Muscle of leg (tissue), 11 donors: ENCODE measurements around the gene ZNF3. TPM values are rescaled to one million over a fixed set of nuclear protein-coding genes. Genes with fewer than 3 reads are reported as not detected.

Source experiments
- DNase-seq: peaks from one replicate; pipeline ENCODE4 v3.0.0; 2013
- H3K27ac ChIP-seq: one replicate; pipeline ENCODE4 v1.5.1; 2013; ENCODE audit warnings: mild to moderate bottlenecking, low read length, control low read depth
- H3K27me3 ChIP-seq: one replicate; pipeline ENCODE4 v1.6.1; 2013; ENCODE audit warnings: low read length; ENCODE audit not compliant: control insufficient read depth, insufficient read depth
- H3K36me3 ChIP-seq: one replicate; pipeline ENCODE4 v1.6.1; 2013; ENCODE audit warnings: low read length; ENCODE audit not compliant: control insufficient read depth, insufficient read depth
- H3K4me1 ChIP-seq: one replicate; pipeline ENCODE4 v1.6.1; 2013; ENCODE audit warnings: low read length; ENCODE audit not compliant: control insufficient read depth, insufficient read depth
- H3K4me3 ChIP-seq: one replicate; pipeline ENCODE4 v1.5.1; 2013; ENCODE audit warnings: low read length, control low read depth
- H3K9me3 ChIP-seq: replicated peaks from 2 replicates; pipeline ENCODE4 v1.6.1; 2013; ENCODE audit warnings: low read depth, low read length; ENCODE audit not compliant: control insufficient read depth
- WGBS: methylation state at CpG from one replicate; pipeline ENCODE4 v1.1.5; 2013; ENCODE audit warnings: missing lambda C conversion rate; ENCODE audit not compliant: insufficient coverage; 5-methylcytosine and 5-hydroxymethylcytosine counted together
- polyA plus RNA-seq, 8 donors: library from polyadenylated mRNA; unstranded; fragments of 120-200 nt; gene quantifications; one replicate each; pipeline versions ENCODE4 v1.2.1 to v1.2.3, GENCODE V29; 2013; ENCODE audit warnings: inconsistent platforms in 1 of 8, low replicate concordance in 1 of 8; ENCODE audit not compliant: insufficient read length in 8 of 8, insufficient read depth in 1 of 8
- total RNA-seq: library from RNA; stranded (reverse); fragments of 120-200 nt; gene quantifications from one replicate; pipeline ENCODE4 v1.2.4, GENCODE V29; 2013

Gene ZNF3
- total and polyA plus RNA-seq, 9 donors: 22.5 to 31.8 (median 25.5) TPM

DNA sequence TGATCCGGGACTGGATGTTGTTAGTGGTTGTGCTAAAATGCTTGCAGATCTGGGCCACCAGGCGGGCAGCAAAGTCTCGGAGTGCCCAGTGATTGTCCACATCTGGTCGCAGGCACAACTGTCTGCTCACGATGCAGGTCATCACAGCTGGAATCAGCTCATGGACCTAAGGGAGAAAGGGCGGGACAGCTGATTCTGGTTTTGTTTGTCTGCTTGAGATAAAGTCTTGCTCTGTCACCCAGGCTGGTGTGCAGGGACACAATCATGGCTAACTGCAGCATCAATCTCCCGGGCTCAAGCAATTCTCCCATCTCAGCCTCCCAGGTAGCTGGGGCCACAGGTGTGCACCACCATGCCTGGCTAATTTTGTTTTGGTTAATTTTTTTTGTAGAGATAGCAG lies 29.6 kb upstream of the ZNF3 start:
- no peak for DNase-seq
- Histone ChIP-seq H3K9me3 (no peaks in the 10 kb centered on the region), H3K27ac (no peak overlapping the region), H3K27me3 (no peaks in the 10 kb centered on the region), H3K36me3 (peaks cover 75% of the 10 kb centered on the region), H3K4me3 (no peak overlapping the region), H3K4me1 (no peaks in the 10 kb centered on the region)
- WGBS: 87% methylated on average over 6 of the region's 7 CpGs

GRCh38 chr7:100109521-100110163 lies 28.1 kb upstream of the ZNF3 start:
- no peak for DNase-seq
- Histone ChIP-seq H3K4me3 (no peak overlapping the region), H3K27me3 (no peaks in the 10 kb centered on the region), H3K36me3 (peaks cover 81% of the 10 kb centered on the region), H3K4me1 (no peaks in the 10 kb centered on the region), H3K27ac (no peak overlapping the region), H3K9me3 (no peaks in the 10 kb centered on the region)
- 77% methylated on average over 10 of the region's 12 CpGs for WGBS

DNA sequence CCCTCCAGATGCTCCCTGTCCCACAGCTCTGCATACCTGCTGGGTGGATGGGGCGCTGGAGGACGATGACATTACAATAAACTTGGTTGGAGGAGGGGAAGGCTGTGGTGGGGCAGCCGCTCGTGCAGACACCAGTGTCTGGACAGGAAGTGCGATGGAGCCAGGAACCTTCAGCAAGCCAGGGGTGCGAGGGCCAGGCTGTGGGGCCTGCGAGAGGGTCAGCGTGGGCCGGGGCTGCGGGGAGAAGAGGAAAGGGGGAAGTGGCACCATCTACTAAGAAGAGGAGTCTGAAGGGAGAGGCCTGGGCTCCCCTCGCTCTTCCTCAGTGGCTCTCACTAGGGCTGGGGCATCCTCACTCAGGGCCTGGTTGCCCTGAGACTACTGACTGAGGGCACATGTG lies 26.4 kb upstream of the ZNF3 start:
- H3K4me3 ChIP-seq: no peak overlapping the region
- no peaks in the 10 kb centered on the region for H3K9me3 ChIP-seq
- DNase-seq: no peak
- H3K4me1 ChIP-seq: no peaks in the 10 kb centered on the region
- WGBS: 59% methylated on average over 10 of the region's 11 CpGs
- no peak overlapping the region for H3K27ac ChIP-seq
- peaks cover 80% of the 10 kb centered on the region for H3K36me3 ChIP-seq
- H3K27me3 ChIP-seq: no peaks in the 10 kb centered on the region

- 72% methylated on average over 23 of the region's 25 CpGs for WGBS
Observed at GRCh38 chr7:100107125-100107737, 25.7 kb upstream of the ZNF3 start.

DNA sequence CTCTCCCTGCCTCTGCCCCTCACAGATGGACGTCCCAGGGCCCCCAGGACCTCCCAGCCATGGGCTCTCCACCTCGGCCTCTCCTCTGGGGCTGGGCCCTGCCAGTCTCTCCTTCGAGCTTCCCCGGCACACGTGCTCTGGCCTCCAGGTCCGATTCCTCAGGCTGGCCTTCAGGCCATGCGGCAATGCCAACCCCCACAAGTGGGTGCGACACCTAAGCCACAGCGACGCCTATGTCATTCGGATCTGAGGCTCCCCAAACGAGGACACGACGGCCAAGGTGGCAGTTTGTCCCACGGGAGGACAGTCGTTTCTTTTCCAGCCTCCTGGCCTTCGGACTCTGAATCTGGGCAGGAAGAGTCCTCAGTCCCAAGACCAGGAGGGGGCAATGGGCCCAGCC lies 25.1 kb upstream of the ZNF3 start:
- no peak for DNase-seq
- peaks cover 68% of the 10 kb centered on the region for H3K36me3 ChIP-seq
- H3K4me3 ChIP-seq: no peak overlapping the region
- no peak overlapping the region for H3K27ac ChIP-seq
- peaks cover 7% of the 10 kb centered on the region for H3K4me1 ChIP-seq
- WGBS: 77% methylated on average over 15 of the region's 17 CpGs
- H3K9me3 ChIP-seq: no peaks in the 10 kb centered on the region
- no peaks in the 10 kb centered on the region for H3K27me3 ChIP-seq

More at GRCh38 chr7:100107125-100107737, 25.7 kb upstream of the ZNF3 start:
- no peaks in the 10 kb centered on the region for H3K9me3 ChIP-seq
- no peak for DNase-seq
- peaks cover 74% of the 10 kb centered on the region for H3K36me3 ChIP-seq
- H3K4me1 ChIP-seq: peaks cover 3% of the 10 kb centered on the region
- H3K4me3 ChIP-seq: no peak overlapping the region
- no peak overlapping the region for H3K27ac ChIP-seq
- H3K27me3 ChIP-seq: no peaks in the 10 kb centered on the region

DNA sequence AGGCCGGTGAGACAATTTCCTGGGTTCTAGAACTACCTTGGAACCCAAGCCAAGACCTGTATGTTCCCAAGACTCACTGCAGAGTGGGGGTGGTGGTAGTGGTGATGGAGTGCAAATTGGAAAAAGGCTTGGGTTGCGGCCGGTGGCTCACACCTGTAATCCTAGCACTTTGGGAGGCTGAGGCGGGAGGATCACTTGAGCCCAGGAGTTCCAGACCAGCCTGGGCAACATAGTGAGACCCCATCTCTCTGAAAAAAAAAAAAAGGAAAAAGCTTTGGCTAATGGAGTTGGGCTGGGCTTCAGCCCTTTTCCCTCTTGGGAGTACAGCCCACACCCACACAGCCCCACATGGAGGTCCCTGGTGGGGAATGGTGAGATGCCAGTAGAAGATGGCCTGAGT lies 24.0 kb upstream of the ZNF3 start:
- WGBS: 95% methylated on average over 3 of the region's 4 CpGs
- Histone ChIP-seq H3K4me3 (no peak overlapping the region), H3K27ac (no peak overlapping the region), H3K9me3 (no peaks in the 10 kb centered on the region), H3K36me3 (peaks cover 59% of the 10 kb centered on the region), H3K4me1 (peaks cover 10% of the 10 kb centered on the region), H3K27me3 (no peaks in the 10 kb centered on the region)
- DNase-seq: no peak

- no peak overlapping the region for H3K27ac ChIP-seq
Observed at GRCh38 chr7:100102950-100103840, 21.7 kb upstream of the ZNF3 start.

GRCh38 chr7:100101016-100101862 lies 19.7 kb upstream of the ZNF3 start, which contains the start of the genes AP4M1 and MCM7:
AP4M1 (plus strand) TSS chr7:100101643; CDS start chr7:100101715, 72 bp downstream.
MCM7 (minus strand) TSS chr7:100101397; CDS start chr7:100101294, 103 bp downstream.
- peak within 1 kb of the TSS; percentile 93 for H3K4me3 ChIP-seq
- WGBS: under 1% methylated on average over 79 of the region's 80 CpGs
- peak; percentile 100 for DNase-seq
- H3K36me3 ChIP-seq: peaks cover 57% of the 10 kb centered on the region
- H3K27me3 ChIP-seq: no peaks in the 10 kb centered on the region
- H3K4me1 ChIP-seq: peaks cover 22% of the 10 kb centered on the region
- peak within 1 kb of the TSS; percentile 92 for H3K27ac ChIP-seq
- H3K9me3 ChIP-seq: no peaks in the 10 kb centered on the region

More at GRCh38 chr7:100102950-100103840, 21.7 kb upstream of the ZNF3 start:
- H3K36me3 ChIP-seq: peaks cover 56% of the 10 kb centered on the region
- no peak for DNase-seq
- 93% methylated on average over 10 of the region's 17 CpGs for WGBS
- H3K4me1 ChIP-seq: peaks cover 22% of the 10 kb centered on the region
- no peaks in the 10 kb centered on the region for H3K27me3 ChIP-seq
- no peaks in the 10 kb centered on the region for H3K9me3 ChIP-seq
- no peak overlapping the region for H3K4me3 ChIP-seq

- peaks cover 22% of the 10 kb centered on the region for H3K4me1 ChIP-seq
- WGBS: 0% methylated on average over 53 of the region's 61 CpGs
- peak; percentile 99 for DNase-seq
- peaks cover 58% of the 10 kb centered on the region for H3K36me3 ChIP-seq
- peak overlapping the region; percentile 93 for H3K4me3 ChIP-seq
- no peaks in the 10 kb centered on the region for H3K27me3 ChIP-seq
- peak overlapping the region; percentile 91 for H3K27ac ChIP-seq
- H3K9me3 ChIP-seq: no peaks in the 10 kb centered on the region
Observed at GRCh38 chr7:100100420-100101015, 19.0 kb upstream of the ZNF3 start.
